GM08714 (cell line): Measurements from ENCODE around the gene IQSEC1.

Source experiments
- H3K4me3 ChIP-seq: fragments of 200-500 bp; sonication (Bioruptor generic); 2 replicates; pipeline ENCODE4 v1.5.1; 2014; ENCODE audit warnings: mild to moderate bottlenecking, low read length, inconsistent platforms
- ZNF274 ChIP-seq: IDR thresholded peaks from 2 replicates; pipeline ENCODE4 v1.6.1; 2012; ENCODE audit warnings: mild to moderate bottlenecking, low read depth, low read length

IQSEC1 gene

DNA sequence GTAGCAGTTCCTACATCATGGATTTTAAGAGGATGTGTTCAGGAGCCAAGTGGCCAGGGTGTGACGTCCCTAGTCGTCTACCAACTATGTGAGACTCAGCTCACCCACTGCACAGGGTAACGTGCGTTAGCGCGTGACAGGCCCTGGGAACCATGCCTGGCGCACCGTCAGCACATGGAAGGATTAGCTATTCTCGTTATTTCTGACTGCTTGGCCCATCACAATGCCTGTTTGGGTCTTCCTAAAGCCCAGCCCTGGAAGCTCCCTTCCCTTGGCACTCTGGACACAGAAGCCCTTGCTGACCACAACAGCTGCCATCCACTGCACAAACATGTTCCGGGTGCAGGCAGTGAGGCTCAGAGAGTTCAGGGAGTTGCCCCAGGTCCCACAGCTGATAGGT lies 140.9 kb downstream of the IQSEC1 start:
- H3K4me3 ChIP-seq: no peak overlapping the region

DNA sequence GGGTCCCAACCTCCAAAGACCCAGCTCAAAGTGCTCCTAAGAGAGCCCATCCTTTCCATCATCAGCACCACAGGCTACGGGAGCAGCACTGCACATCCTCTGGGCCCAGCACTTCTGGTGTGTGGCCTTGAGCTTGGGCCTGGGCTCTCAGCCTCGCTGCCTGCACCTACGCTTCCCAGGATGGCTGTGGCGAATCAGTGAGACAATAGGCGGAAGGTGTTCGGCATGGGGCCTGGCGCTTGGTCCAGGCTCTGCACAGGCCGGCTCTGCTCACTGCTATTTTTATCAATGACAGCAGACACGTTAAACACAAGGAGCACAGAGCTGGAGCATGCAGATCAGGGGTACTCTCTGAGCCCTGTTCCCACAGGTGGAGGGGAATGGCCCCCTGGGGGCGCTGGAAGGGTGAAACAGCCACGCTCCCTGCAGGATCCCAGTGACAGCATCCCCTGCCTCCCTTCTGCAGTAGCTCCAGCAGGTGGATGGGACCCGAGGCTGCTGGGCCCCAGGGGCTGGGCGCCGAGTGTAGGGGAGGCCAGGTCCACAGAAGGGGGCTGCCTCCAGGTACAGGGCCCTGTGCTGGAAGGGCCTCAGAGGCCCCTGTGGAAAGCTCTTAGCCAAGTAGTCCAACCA lies 141.8 kb downstream of the IQSEC1 start:
- H3K4me3 ChIP-seq: no peak overlapping the region
- TF ChIP-seq ZNF274: no peak

More for the DNA sequence above, 140.9 kb downstream of the IQSEC1 start:
- no peak for TF ChIP-seq ZNF274

DNA sequence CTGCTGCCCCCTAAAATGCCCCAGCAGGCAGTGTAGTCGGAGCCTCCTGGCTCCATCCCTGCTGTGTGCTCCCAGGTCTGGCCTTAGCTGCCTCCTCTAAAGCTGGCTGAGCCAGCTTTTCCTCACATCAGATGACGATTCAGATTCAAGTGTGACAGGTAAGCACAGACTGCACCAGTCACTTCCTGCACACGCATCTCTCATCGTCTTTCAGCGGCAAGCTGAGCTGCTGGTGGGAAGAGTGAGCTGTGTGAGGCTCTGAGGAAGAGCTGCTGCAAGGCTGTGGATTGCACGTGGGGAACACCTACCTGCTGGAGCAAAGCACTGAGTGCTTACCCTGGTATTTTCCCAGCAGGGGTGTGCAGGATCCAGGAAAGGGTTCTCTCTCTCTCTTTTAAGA lies 143.4 kb downstream of the IQSEC1 start:
- TF ChIP-seq ZNF274: no peak
- H3K4me3 ChIP-seq: no peak overlapping the region

DNA sequence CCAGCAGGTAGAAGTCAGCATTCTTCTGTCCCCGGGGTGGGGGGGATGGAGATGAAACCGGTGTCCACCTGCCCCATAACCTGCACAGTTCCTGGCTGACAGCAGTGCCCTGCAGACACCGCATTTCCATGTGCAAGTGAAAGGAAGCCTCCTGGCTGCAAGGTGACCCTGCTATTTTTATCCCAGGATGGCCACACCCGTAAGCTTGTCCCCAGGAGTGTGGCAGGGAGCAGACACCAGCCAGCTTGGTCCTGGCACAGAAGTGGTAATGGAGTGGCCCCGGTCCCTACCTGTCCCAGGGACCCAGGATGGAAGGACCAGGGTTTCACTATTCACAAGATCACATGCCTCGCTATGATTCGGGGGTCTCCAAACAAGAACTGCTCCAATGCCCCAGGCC lies 146.6 kb downstream of the IQSEC1 start:
- no peak overlapping the region for H3K4me3 ChIP-seq
- no peak for TF ChIP-seq ZNF274

DNA sequence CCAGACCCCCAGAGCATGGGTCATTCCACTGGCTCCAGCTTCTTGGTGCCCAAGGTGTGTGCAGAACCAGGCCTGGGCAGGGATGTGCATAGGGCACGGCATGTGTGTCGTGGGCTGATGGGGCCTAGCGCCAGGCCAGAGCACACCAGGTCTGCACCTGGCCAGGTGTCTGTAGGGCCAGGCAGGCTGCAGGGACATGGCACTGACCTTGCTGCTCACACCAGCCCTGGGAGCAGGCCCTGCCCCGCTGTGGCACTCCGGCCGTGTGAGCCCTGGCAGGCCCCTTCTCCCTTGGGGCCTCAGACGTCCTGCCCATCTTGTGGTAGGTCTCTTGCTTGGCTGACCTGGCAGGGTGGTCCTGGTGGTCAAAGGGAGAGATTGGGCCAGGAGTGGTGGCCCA lies 147.6 kb downstream of the IQSEC1 start:
- no peak for TF ChIP-seq ZNF274
- no peak overlapping the region for H3K4me3 ChIP-seq

DNA sequence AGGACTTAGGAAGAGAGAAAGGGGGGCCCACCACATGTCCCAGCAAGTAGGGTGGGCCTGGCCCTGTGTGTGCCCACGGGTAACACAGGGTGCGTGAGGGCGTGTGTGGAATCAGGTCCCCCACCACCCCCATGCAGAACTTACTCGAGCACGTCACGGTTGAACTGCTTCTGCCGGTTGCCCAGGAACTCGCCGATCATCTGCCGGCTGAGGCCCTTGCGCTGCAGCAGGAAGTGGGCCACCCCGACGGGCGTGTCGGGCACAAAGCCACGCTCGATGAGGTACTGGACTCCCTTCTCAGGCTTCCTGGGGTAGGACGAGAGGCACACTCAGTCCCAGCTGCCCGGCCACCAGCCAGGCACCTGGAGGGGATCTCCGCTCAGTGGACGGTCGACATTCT lies 148.8 kb downstream of the IQSEC1 start:
- H3K4me3 ChIP-seq: no peak overlapping the region
- no peak for TF ChIP-seq ZNF274

DNA sequence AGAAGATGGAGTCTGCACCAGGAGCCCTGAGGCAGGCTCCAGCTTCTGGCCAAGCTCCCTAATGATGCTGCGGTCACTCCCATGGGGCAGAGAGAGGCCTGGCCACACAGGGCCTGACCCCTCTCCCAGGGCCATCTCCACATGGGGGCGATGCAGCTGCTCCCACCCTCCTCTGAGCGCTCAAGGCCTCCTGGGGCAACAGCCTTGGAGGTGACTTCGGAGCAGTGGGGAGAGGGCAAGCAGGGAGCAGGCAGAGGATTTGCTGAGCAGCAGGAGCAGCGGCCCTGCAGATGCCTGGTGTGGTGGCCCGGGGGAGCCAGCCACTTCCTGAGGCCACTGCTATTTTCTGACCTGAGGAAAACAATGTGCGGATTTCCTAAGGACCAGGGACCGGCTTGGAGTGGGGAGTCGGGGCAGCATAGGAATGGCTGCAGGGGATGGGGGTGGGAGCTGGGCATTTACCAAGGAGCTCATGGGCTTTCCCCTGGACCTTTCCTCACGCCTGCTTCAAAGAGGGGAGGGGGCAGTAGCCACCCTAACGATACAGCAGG lies 150.3 kb downstream of the IQSEC1 start:
- H3K4me3 ChIP-seq: no peak overlapping the region
- no peak for TF ChIP-seq ZNF274

DNA sequence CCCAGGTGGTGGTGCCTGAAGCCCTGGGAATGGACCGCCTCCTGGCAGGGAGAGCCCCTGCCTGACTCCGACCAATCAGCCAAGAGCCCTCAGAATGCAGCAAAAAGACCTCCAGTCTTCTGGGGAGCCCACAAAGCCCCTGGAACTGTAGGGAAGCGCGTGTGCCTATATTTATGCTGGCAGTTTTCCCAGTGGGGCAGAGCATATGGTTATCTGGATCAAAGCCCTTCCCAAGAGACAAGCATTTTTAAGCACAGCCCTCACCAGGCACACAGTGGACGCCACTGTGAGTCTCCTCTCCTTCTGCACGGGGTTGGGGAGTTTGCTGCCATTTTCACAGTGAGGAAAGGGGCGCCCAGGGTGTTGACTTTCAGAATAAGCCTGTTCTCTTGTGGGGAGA lies 150.9 kb downstream of the IQSEC1 start:
- H3K4me3 ChIP-seq: no peak overlapping the region
- no peak for TF ChIP-seq ZNF274

DNA sequence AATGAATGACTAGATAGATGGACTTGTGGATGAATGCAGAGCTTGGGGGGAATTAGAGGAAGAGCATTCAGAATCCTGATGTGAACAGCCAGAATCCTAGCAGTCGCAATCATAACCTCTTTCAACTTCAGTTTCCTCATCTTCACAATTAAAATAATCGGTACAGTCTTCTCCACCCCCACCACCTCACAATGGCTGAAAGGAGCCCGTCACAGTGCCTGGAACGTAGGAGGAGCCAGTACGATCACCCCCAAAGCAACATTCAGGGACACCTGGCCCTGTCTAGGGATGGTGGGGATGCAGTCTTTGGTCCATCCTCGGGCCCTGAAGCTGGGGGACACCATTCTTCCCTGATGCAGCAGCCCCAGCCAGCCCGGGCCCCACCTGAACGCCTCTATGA lies 151.5 kb downstream of the IQSEC1 start:
- no peak for TF ChIP-seq ZNF274
- H3K4me3 ChIP-seq: no peak overlapping the region

DNA sequence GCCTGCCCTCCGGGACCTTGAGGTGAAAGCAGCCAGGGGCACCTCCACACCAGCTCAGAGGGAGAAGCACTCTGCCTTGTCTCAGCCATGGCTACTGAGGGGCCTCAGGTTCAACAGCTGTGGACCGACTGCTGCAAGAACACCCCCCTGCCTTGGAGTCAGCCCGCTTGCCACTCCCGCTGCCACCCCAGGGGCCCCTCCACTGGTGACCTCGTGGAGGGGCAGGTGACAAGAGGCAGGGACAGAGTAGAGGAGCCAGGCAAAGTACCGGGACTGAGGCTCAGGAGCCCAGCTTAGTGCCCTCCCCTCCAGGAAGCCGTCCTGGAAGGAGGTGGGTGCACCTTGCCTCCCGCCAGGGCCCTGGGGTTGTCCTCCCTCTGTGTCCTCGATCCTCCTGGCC lies 152.3 kb downstream of the IQSEC1 start:
- TF ChIP-seq ZNF274: no peak
- H3K4me3 ChIP-seq: no peak overlapping the region

DNA sequence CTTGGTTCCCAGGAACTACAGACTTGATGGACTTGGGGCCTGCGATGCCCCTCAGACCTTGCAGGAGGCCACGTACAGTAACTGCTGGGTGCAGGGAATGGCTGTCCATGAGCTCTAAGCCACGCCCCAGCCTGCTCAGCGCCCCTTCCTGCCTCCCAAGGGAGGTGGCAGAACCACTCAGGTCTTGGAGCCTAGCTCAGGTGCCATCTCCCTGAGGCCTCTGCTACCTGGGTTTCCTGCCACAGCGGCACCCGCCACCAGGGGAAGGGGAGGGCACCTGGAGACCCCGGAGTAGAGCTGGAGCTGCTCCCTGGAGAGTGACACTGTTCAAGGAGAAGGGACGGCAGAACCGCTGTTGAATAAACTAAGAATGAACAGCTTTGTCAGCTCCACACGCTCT lies 154.0 kb downstream of the IQSEC1 start:
- H3K4me3 ChIP-seq: no peak overlapping the region
- TF ChIP-seq ZNF274: no peak

DNA sequence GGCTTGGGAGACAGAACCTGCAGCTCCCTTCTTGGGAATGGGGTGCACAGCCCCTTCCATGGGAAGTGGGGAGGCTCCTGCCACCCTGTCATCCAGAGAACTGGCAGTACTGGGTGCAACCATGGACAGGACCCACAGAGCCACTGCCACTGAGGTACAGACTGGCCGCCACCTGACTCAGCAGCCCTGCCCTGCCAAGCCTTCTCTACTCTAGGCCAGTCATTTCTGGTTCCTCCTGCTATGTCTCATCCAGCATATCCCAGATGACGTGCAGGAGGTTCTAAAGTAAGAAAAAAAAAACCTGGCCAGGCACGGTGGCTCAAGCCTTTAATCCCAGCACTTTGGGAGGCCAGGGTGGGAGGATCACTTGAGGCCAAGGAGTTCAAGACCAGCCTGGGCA lies 155.0 kb downstream of the IQSEC1 start:
- TF ChIP-seq ZNF274: no peak
- no peak overlapping the region for H3K4me3 ChIP-seq

DNA sequence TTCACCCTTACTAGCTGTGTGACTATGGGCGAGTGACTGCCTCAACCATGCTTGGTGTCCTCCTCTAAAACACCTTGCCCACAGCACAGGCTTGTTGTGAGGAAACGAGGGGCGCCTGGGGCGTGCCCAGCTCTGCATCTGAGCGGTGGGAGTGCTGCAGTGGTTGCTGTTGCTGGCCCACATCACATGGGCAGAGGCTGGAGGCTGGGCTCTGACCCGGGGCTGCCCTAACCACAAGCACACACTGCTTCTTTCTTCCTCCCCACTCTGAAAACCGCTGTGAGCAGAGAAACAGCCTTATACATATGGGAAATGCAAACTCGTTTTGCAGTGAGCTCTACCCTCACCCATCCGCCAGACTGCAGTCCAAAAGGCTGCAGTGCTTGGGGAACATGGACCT lies 157.1 kb downstream of the IQSEC1 start:
- no peak for TF ChIP-seq ZNF274
- H3K4me3 ChIP-seq: no peak overlapping the region

DNA sequence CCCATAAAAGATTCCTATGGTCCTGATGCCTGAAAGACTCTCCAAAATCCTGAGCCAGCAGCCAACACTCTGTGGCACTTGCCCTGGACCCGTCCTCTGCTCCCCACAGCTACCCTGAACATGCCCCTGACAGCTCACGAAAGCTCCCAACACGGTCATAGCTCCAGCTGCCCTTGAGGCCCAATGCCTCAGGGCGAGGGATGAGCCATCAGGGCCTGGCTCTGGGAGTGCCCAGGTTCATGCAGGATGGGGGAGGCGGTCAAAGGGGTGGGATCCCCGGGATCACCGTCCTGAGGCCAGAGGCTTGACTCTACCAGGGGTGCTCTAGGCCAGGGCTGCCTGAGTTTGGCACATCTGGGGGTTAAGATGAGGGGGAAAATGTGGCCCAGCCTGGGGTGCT lies 159.1 kb downstream of the IQSEC1 start:
- TF ChIP-seq ZNF274: no peak

DNA sequence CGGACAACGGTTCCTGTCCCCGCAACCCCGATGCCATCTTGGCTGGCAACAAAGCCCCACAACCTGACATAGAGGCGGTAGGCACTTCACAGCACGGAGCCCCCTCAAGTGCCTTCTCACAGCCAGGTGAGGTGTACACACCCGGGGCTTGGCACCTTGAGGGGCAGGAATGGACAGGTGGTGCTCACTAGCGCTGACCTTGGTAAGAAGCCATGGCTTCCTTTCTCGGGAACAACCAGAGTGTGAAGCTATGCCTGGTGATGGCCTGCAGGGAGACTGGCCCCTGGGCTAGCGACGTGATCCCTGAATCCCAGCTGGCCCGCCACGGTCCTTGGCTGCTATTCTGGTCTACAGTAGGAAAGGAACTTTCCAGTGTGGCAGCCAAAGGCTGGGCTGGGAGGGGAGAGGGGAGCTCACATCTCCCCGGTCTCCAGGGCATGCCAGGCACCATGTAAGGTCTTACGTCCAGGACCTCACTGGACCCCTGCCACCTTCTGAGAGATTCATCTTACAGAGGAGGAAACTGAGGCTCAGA lies 161.3 kb downstream of the IQSEC1 start:
- no peak for TF ChIP-seq ZNF274
- no peak overlapping the region for H3K4me3 ChIP-seq

More for the DNA sequence above, 159.1 kb downstream of the IQSEC1 start:
- H3K4me3 ChIP-seq: no peak overlapping the region
